NB4 (cell line): Measurements from ENCODE around the gene MED13L.

ENCODE experiments used
- MYC ChIP-seq: IDR thresholded peaks from 2 replicates; pipeline ENCODE4 v1.6.1; 2011; ENCODE audit warnings: low read depth, low read length
- POLR2A ChIP-seq: IDR thresholded peaks from 2 replicates; pipeline ENCODE4 v1.6.1; 2011; ENCODE audit warnings: mild to moderate bottlenecking; ENCODE audit not compliant: insufficient read length; ENCODE audit errors: extremely low read depth
- TF ChIP-seq, protein P1 (sequence below): IDR thresholded peaks from one replicate; pipeline ENCODE4 v1.5.1; 2012; ENCODE audit warnings: low read depth, low read length

- TF ChIP-seq, protein P1, sequence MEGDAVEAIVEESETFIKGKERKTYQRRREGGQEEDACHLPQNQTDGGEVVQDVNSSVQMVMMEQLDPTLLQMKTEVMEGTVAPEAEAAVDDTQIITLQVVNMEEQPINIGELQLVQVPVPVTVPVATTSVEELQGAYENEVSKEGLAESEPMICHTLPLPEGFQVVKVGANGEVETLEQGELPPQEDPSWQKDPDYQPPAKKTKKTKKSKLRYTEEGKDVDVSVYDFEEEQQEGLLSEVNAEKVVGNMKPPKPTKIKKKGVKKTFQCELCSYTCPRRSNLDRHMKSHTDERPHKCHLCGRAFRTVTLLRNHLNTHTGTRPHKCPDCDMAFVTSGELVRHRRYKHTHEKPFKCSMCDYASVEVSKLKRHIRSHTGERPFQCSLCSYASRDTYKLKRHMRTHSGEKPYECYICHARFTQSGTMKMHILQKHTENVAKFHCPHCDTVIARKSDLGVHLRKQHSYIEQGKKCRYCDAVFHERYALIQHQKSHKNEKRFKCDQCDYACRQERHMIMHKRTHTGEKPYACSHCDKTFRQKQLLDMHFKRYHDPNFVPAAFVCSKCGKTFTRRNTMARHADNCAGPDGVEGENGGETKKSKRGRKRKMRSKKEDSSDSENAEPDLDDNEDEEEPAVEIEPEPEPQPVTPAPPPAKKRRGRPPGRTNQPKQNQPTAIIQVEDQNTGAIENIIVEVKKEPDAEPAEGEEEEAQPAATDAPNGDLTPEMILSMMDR, result no peak
- TF ChIP-seq POLR2A (no peak), MYC (no peak)
Measured at GRCh38 chr12:116138781-116139180, 138.7 kb downstream of the MED13L start.
